ENCODE results near the gene CNOT8. TPM values are rescaled to one million over a fixed set of nuclear protein-coding genes. Genes with fewer than 3 reads are reported as not detected.
"Not testable (repeated sequence)": the region's sequence is repeated elsewhere in the genome, so short reads cannot be mapped to it uniquely, and the experiment has no call there.

Gene CNOT8
- total RNA-seq, 1 experiment from 2014 or later, result 82.7 TPM

DNA sequence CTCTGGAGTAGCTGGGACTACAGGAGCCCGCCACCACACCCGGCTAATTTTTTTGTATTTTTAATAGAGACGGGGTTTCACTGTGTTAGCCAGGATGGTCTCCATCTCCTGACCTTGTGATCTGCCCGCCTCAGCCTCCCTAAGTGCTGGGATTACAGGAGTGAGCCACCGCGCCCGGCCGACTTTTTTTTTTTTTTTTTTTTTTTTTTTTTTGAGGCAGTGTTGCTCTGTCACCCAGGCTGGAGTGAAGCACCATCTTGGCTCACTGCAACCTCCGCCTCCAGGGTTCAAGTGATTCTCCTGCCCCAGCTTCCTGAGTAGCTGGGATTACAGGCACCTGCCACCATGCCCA, 22.8 kb upstream of the CNOT8 start:
- not testable (repeated sequence) for DNase-seq (ENCODE audit: low spot score)

DNA sequence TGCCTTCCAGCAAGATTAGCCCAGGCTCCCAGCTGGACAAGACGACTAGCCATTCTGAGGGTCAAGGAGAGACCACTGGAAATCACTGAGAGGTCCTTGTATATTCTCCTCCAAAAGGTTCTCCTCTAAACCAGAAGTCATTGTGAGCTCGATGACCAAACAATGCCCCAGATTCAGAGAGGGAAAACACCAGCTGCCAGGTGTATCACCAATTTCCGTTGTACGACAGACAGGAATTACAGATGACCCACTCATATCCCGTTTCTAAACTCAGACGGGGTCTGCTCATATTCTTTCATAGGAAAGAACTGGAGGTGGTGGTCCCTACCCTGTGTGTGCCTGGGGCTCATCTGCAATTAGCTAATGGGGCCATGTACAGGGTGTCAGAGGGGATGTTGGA, 22.2 kb upstream of the CNOT8 start:
- no peak for DNase-seq (ENCODE audit: low spot score)

DNA sequence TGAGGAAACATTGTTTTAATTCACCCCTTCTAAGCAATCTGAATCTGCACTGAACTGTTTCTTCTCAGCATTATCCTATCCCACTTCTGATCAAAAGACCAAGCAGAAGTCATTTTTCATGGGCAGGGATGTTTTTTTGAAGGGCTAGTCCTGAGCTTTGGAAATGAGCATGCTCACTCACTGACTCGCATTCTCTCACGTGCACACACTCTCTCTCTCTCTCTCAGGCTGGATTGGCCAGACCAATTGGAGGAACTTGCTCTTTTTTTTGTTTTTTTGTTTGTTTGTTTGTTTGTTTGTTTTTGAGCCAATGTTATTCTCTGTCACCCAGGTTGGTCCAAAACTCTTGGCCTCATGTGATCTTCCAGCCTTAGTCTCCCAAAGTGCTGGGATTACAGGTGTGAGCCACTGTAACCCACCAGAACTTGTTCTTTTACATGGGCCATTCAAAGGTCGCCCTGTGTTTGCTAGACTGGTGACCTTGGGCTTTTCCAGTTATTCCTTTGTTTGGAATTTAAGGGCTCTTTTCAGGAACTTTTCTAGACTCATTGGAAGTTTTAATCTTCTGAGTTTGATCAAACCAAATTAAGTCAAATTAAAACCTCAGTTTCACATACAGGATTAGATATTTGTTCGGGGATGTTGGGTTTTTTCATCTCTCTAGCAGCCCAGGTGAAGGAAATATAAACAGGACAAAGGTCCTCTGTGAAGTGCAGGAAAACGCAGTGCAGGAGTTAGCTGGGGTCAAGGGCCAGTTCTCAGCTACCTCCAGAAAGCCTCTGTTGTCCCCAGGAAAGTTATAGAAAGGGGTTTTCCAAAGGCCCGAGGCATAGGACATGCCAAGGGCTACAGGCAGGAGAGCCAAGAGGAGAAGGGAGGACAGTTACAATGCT, 21.2 kb upstream of the CNOT8 start:
- no peak for DNase-seq (ENCODE audit: low spot score)

DNA sequence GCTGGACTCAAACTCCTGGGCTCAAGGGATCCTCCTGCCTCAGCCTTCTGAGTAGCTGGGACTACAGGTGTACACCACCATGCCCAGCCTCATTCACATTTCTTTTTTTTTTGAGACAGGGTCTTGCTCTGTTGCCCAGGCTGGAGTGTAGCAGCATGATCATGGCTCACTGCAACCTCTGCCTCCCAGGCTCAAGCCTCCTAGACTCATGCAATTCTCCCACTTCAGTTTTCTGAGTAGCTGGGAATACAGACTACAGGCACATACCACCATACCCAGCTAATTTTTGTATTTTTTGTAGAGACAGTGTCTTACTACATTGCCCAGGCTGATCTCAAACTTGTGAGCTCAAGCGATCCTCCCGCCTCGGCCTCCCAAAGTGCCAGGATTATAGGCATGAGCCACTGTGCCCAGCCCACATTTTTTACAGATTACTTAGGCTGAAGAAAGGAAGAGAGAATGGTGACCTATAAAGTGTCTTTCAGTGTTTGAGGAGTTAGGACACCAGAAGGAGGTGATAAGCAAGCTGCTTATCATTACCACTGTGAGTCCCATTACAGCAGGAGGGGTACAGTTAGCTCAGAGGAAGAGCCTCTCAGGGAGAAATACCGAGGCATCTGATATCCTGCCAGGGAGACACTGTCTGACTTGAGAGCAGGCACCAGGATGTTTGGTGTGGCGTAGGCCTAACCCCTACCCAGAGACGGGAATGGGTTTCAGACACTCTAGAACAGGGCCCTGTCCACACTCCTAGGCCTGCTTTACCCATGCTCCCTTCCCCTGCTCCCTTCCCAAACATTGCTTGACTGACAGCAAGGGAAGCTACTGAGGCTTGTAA, 17.8 kb upstream of the CNOT8 start:
- no peak for DNase-seq (ENCODE audit: low spot score)

- DNase-seq (ENCODE audit: low spot score), result no peak
Observed at GRCh38 chr5:154841273-154841661, 17.2 kb upstream of the CNOT8 start.

- no peak for DNase-seq (ENCODE audit: low spot score)
Observed at GRCh38 chr5:154842689-154843530, 15.5 kb upstream of the CNOT8 start.

DNA sequence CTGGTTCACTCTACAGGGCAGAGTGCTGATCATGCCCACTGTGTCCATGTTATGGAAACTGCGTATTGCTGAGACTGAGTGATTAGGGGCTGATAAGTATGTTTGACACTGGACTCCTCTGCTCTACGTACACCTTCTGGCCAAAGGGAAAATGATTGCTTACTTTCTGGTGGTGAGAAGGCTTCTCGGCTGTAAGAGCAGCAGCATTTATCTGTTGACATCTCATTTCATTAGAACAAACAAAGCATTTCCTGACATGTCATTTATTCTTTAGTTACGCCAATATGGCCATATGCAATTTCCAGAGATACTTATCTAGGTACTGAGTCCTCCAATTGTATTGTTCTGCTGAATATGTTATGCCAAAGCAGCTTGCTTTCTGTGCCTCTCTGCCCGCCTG, 13.6 kb upstream of the CNOT8 start:
- DNase-seq (ENCODE audit: low spot score), result no peak

- no peak for DNase-seq (ENCODE audit: low spot score)
Observed at GRCh38 chr5:154849264-154849785, 9.1 kb upstream of the CNOT8 start.

GRCh38 chr5:154849791-154850201, 8.6 kb upstream of the CNOT8 start:
- DNase-seq (ENCODE audit: low spot score), result no peak

GRCh38 chr5:154850255-154851062, 8.0 kb upstream of the CNOT8 start, which contains the start of gene FAXDC2:
Gene FAXDC2 (minus strand): TSS chr5:154850603. CDS start chr5:154838178, 12,425 bp downstream.
- DNase-seq (ENCODE audit: low spot score), result peak; percentile 47

DNA sequence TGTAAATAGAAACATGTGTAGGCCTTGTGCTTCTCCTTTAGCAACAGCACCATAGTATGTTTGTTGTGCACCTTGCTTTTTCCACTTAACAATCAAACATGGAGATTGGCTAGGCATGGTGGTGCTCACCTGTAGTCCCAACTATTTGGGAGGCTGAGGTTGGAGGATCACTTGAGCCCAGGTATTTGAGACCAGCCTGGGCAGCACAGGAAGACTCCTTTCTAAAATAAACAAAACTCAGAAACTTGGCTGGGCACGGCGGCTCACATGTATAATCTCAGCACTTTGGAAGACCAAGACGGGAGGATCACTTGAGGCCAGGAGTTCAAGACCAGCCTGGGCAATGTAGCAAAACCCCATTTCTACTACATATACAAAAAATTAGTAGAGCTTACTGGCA, 7.1 kb upstream of the CNOT8 start:
- no peak for DNase-seq (ENCODE audit: low spot score)

GRCh38 chr5:154857530-154858296, 714 bp upstream of the CNOT8 start:
- peak; percentile 96 for DNase-seq (ENCODE audit: low spot score)

GRCh38 chr5:154858972-154859871, 795 bp downstream of the CNOT8 start:
- DNase-seq (ENCODE audit: low spot score), result peak; percentile 22

DNA sequence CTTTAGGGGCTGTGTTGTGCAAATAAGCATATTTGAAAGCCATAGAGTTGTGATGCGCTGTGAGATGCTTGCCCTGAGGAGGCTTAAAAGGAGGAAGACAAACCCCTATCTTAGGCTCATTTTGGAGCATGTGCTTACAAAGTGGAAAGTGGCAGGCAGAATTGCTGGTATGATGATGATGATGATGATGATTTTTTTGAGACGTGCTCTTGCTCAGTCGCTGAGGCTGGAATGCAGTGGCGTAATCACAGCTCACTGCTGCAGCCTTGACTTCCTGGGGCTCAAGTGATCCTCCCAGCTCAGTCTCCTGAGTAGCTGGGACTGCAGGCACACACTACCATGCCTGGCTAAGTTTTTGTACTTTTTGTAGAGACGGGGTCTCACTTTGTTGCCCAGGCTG, 1.7 kb downstream of the CNOT8 start:
- DNase-seq (ENCODE audit: low spot score), result peak; percentile 54

- no peak for DNase-seq (ENCODE audit: low spot score)
Observed at GRCh38 chr5:154860765-154861164, 2.3 kb downstream of the CNOT8 start.

DNA sequence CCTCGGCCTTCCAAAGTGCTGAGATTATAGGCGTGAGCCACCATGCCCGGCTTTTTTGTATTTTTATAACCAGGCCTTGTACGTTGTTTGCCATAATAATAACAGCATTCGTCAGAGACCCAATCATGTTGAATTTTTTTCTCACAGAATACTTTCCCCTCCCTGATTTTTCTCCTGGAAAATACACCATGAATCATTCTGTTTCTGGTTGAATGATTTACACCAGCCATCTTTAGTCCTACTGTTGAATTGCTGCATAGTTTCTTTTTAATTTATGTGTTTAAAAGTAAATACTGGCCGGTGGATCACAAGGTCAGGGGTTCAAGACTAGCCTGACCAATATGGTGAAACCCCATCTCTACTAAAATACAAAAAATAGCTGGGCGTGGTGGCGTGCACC, 3.5 kb downstream of the CNOT8 start:
- DNase-seq (ENCODE audit: low spot score), result no peak

DNA sequence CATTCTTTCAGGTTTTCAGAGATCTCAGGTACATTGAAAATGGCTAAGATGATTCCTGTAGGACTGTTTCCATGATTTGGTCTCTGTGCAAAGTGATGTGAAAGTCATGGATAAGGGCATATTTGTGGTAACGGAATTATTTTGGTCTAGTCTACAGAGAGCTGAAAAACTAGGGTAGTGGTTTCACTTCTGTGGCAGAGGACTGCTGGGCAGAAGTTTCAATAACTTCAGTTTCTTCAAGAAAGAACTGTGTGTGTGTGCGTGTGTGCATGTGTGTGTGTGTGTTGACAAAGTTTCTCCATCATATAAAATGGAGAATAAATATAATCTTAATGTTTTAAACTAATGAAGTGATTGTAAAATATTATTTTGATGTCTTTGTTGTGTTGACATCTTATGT, 4.3 kb downstream of the CNOT8 start:
- no peak for DNase-seq (ENCODE audit: low spot score)

DNA sequence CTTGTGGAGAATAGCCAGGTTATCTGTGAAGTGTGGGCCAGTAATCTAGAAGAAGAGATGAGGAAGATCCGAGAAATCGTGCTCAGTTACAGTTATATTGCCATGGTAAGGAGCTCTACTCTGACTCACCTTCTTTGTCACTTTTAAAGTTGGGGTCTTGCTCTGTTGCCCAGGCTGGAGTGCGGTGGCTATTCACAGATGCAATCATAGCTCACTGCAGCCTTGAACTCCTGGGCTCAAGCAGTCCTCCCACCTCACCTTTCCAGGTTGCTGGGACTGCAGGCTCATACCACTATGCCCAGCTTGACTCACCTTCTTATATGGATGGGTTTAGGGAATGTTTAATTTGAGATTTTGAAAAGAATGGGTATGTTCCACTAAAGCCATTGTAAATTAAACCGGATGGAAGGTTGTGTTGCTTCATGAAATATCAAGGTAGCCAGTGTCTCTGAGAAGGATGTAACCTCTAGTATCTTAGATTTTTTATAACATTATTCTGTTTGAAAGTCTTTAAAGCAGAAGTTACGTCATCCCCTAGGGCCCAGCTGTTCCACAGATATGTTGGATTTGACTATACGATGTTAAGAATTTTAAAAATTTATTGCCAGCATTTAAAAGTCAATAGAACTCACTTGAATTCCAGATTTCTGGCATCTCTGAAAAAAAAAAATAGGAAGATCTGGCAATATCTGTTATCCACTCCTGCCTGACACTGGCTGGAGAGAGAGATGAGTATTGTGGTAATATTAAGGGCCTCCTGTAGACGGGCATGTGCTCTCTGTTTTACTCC, 5.1 kb downstream of the CNOT8 start:
- DNase-seq (ENCODE audit: low spot score), result no peak
